Endodermal cell (in vitro differentiated cells): ENCODE measurements around the gene TNFSF13. TPM values are rescaled to one million over a fixed set of nuclear protein-coding genes. Genes with fewer than 3 reads are reported as not detected.

Experiments
- DNase-seq: peaks from one replicate; pipeline ENCODE4 v3.0.0-alpha.2; 2017
- H3K27ac ChIP-seq: 2 replicates; pipeline ENCODE4 v1.5.1; 2013; ENCODE audit warnings: mild to moderate bottlenecking, low read depth, low read length, moderate library complexity
- H3K27me3 ChIP-seq: 2 replicates; pipeline ENCODE4 v1.6.1; 2013; ENCODE audit warnings: mild to moderate bottlenecking, low read length, moderate library complexity; ENCODE audit not compliant: insufficient read depth, control insufficient read depth, poor library complexity, severe bottlenecking
- H3K36me3 ChIP-seq: 2 replicates; pipeline ENCODE4 v1.7.0; 2013; ENCODE audit warnings: mild to moderate bottlenecking, low read length, moderate library complexity; ENCODE audit not compliant: control insufficient read depth, insufficient read depth
- H3K4me1 ChIP-seq: one replicate; pipeline ENCODE4 v1.7.0; 2013; ENCODE audit warnings: low read length; ENCODE audit not compliant: control insufficient read depth, insufficient read depth
- H3K4me3 ChIP-seq: 2 replicates; pipeline ENCODE4 v1.5.1; 2013; ENCODE audit warnings: mild to moderate bottlenecking, low read length, moderate library complexity
- H3K9ac ChIP-seq: 2 replicates; pipeline ENCODE4 v1.6.1; 2013; ENCODE audit warnings: mild to moderate bottlenecking, low read length, moderate library complexity; ENCODE audit not compliant: poor library complexity, severe bottlenecking; ENCODE audit errors: extremely low read depth
- H3K9me3 ChIP-seq: 2 replicates; pipeline ENCODE4 v1.6.1; 2013; ENCODE audit warnings: mild to moderate bottlenecking, low read length, moderate library complexity; ENCODE audit not compliant: control insufficient read depth
- H3K27ac Mint-ChIP-seq: 2 replicates; pipeline ENCODE4 v1.8.0; 2020; ENCODE audit warnings: mixed read lengths
- H3K27me3 Mint-ChIP-seq: 2 replicates; pipeline ENCODE4 v1.8.0; 2021; ENCODE audit warnings: mild to moderate bottlenecking, mixed read lengths; ENCODE audit not compliant: insufficient read depth
- H3K36me3 Mint-ChIP-seq: 2 replicates; pipeline ENCODE4 v1.8.0; 2020; ENCODE audit warnings: low read depth, mixed read lengths
- H3K4me1 Mint-ChIP-seq: 2 replicates; pipeline ENCODE4 v1.8.0; 2020; ENCODE audit warnings: mixed read lengths
- H3K4me3 Mint-ChIP-seq: 2 replicates; pipeline ENCODE4 v1.8.0; 2020; ENCODE audit warnings: mild to moderate bottlenecking, moderate library complexity, mixed read lengths
- H3K9me3 Mint-ChIP-seq: 2 replicates; pipeline ENCODE4 v1.8.0; 2020; ENCODE audit warnings: mild to moderate bottlenecking, mixed read lengths
- CTCF ChIP-seq: fragments of 200-600 bp; sonication (generic); conservative IDR thresholded peaks from 2 replicates; pipeline ENCODE4 v1.5.0; 2021; ENCODE audit warnings: antibody characterized with exemption, mild to moderate bottlenecking
- WGBS, 2 experiments: methylation state at CpG; one replicate each; pipeline versions ENCODE4 v1.1.5 to v1.1.7; 2013; ENCODE audit warnings: missing lambda C conversion rate in 2 of 2, mixed read lengths in 1 of 2; ENCODE audit not compliant: insufficient coverage in 1 of 2, insufficient read length in 1 of 2; 5-methylcytosine and 5-hydroxymethylcytosine counted together
- total RNA-seq, 2 donors: library from RNA; stranded (reverse); fragmentation: NEBNext Ultra II Directional in 1 of 2; extraction: Animal tissue kit (Norgen Biotek cat#: 25700) in 1 of 2; gene quantifications; 2 replicates in 1 of 2; 3 replicates in 1 of 2; pipeline ENCODE4 v1.2.1, GENCODE V29; 2021

Gene TNFSF13
- total RNA-seq, 2 donors from 2014 or later: 1.7 to 3.0 TPM

- H3K4me1 Mint-ChIP-seq: no peaks in the 10 kb centered on the region
- no peak overlapping the region for H3K9ac ChIP-seq
- H3K9me3 Mint-ChIP-seq: no peaks in the 10 kb centered on the region
- no peaks in the 10 kb centered on the region for H3K27me3 Mint-ChIP-seq
- H3K27ac Mint-ChIP-seq: no peak overlapping the region
- WGBS, 2 experiments: 89 to 92% methylated on average over 5 to 17 of the region's 17 CpGs
- H3K27me3 ChIP-seq: no peaks in the 10 kb centered on the region
- H3K36me3 ChIP-seq: peaks cover 64% of the 10 kb centered on the region
- H3K9me3 ChIP-seq: no peaks in the 10 kb centered on the region
- no peaks in the 10 kb centered on the region for H3K4me1 ChIP-seq
- no peak overlapping the region for H3K4me3 ChIP-seq
- TF ChIP-seq CTCF: no peak
- no peak for DNase-seq
- peaks cover 57% of the 10 kb centered on the region for H3K36me3 Mint-ChIP-seq
- no peak overlapping the region for H3K4me3 Mint-ChIP-seq
- no peak overlapping the region for H3K27ac ChIP-seq
Measured at GRCh38 chr17:7513850-7514419, 44.6 kb upstream of the TNFSF13 start.

- peaks cover 36% of the 10 kb centered on the region for H3K36me3 Mint-ChIP-seq
- no peak overlapping the region for H3K4me3 Mint-ChIP-seq
- Histone ChIP-seq H3K36me3 (peaks cover 42% of the 10 kb centered on the region), H3K27ac (no peak overlapping the region), H3K9ac (no peak overlapping the region), H3K9me3 (no peaks in the 10 kb centered on the region), H3K27me3 (no peaks in the 10 kb centered on the region), H3K4me3 (no peak overlapping the region), H3K4me1 (no peaks in the 10 kb centered on the region)
- H3K27me3 Mint-ChIP-seq: no peaks in the 10 kb centered on the region
- H3K27ac Mint-ChIP-seq: no peak overlapping the region
- no peaks in the 10 kb centered on the region for H3K4me1 Mint-ChIP-seq
- 84 to 87% methylated on average over 8 to 13 of the region's 13 CpGs for WGBS, 2 experiments
- no peaks in the 10 kb centered on the region for H3K9me3 Mint-ChIP-seq
- TF ChIP-seq CTCF: no peak
- no peak for DNase-seq
Measured at GRCh38 chr17:7515911-7516610, 42.5 kb upstream of the TNFSF13 start.

- DNase-seq: peak; percentile 87
- Mint-ChIP-seq H3K4me3 (no peak overlapping the region), H3K4me1 (no peaks in the 10 kb centered on the region), H3K9me3 (peaks cover 31% of the 10 kb centered on the region), H3K36me3 (no peaks in the 10 kb centered on the region), H3K27ac (peak overlapping the region; percentile 48), H3K27me3 (peaks cover 11% of the 10 kb centered on the region)
- peak; percentile 82 for TF ChIP-seq CTCF
- no peaks in the 10 kb centered on the region for H3K4me1 ChIP-seq
- WGBS, 2 experiments: 43 to 68% methylated on average over 7 to 10 of the region's 10 CpGs
- H3K9ac ChIP-seq: no peak overlapping the region
- H3K36me3 ChIP-seq: no peaks in the 10 kb centered on the region
- H3K27ac ChIP-seq: no peak overlapping the region
- H3K4me3 ChIP-seq: no peak overlapping the region
- peaks cover 10% of the 10 kb centered on the region for H3K9me3 ChIP-seq
- H3K27me3 ChIP-seq: no peaks in the 10 kb centered on the region
Measured at GRCh38 chr17:7523033-7523432, 35.5 kb upstream of the TNFSF13 start.
